KOPT-K1 (cell line): ENCODE results near the gene USE1.

ENCODE experiments used
- H3K27ac ChIP-seq: fragments of 200-600 bp; sonication (generic); 2 replicates; pipeline ENCODE4 v1.5.1; 2016; ENCODE audit warnings: antibody characterized with exemption, mild to moderate bottlenecking, low read depth, low read length; ENCODE audit not compliant: poor library complexity, severe bottlenecking
- H3K36me3 ChIP-seq: fragments of 200-600 bp; sonication (generic); 2 replicates; pipeline ENCODE4 v1.5.1; 2017; ENCODE audit warnings: antibody characterized with exemption, mild to moderate bottlenecking, low read length, moderate library complexity; ENCODE audit not compliant: insufficient read depth
- H3K9me3 ChIP-seq: fragments of 200-600 bp; sonication (generic); 2 replicates; pipeline ENCODE4 v1.5.1; 2017; ENCODE audit warnings: antibody characterized with exemption, low read length, mild to moderate bottlenecking; ENCODE audit not compliant: insufficient read depth, poor library complexity, severe bottlenecking

The USE1 gene

DNA sequence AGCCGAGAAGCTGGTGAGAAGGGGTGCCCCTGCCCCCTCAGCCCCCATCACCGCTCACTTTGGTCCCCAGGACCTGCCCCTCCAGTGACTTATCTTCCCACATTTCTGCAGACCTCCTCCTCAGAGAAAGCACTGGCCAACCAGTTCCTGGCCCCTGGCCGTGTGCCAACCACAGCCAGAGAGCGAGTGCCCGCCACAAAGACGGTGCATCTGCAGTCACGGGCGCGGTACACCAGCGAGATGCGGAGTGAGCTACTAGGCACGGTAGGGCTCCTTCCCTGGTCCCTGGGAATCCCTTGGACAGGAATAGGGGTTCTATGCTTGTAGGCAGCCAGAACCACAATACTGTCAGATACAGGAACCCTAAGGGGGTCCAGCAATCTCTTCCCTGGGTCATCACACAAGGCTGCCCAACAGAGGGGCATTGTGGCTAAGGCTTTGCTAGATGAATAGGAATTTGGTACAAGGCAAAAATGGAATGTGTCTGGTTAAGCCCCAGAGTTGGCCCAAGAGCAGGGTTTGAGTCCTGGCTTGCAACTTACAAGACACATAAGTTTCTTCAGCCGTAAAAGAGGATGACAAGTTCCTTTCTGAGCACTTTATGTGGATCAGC is 1.0 kb downstream of the USE1 start:
- peak overlapping the region; percentile 84 for H3K27ac ChIP-seq
- H3K36me3 ChIP-seq: peaks cover 46% of the 10 kb centered on the region
- no peaks in the 10 kb centered on the region for H3K9me3 ChIP-seq

DNA sequence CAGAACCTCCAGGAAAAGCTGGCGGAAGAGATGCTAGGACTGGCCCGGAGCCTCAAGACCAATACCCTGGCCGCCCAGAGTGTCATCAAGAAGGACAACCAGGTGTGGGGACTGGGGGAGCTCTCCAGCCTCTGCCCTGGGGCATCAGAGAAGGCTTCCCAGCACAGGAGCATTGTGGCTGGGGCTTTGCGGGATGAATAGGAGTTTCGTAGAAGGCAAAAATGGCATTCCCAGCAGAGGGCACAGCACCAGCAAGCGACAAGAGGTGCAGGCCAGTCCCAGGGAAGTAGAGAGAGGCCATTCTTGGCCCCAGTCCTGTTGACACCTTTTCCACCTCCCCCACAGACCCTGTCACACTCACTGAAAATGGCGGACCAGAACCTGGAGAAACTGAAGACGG is 4.1 kb downstream of the USE1 start:
- Histone ChIP-seq H3K36me3 (peaks cover 26% of the 10 kb centered on the region; the same call in 1 of the 2 replicates), H3K9me3 (no peaks in the 10 kb centered on the region), H3K27ac (no peak overlapping the region)

DNA sequence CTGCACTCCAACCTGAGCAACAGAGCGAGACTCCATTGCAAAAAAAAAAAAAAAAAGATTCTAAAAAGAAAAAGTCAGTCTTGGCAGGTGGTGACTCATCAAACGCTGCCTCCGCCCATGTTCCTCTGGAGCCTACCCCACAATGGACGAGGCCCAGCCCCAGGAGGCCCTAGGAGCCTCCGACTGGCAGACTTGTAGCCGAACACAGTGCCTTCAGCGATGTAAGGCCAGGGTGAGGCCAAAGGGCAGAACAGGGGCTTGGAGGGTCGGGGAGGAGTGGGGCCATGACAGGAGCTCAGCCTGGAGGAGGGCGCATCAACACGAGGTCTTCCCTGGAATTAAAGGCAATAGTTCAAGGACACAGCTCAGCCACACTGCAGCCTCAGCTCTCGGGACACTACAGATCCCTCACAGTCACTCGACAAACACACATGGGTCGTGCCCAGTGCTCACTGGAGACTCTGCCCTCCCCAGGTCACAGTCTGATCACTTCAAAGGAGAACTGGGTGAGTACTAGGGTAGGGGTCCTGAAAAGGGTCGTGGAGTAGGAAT is 5.1 kb downstream of the USE1 start:
- Histone ChIP-seq H3K9me3 (no peaks in the 10 kb centered on the region), H3K36me3 (peaks cover 26% of the 10 kb centered on the region; the same call in 1 of the 2 replicates), H3K27ac (no peak overlapping the region)

DNA sequence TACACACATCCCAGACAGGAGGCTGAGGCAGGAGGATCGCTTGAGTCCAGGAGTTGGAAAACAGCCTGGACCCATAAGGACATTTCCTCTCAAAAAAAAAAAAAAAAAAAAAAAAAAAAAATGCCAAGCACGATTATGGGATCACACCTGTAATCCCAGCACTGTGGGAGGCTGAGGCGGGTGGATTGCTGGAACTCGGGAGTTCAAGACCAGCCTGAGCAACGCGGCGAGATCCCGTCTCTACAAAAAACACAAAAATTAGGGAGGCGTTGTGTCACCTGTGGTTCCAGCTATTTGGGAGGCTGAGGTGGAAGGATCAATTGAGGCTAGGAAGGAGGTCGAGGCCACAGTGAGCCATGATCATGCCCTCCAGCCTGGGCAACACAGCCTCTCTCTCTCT is 9.9 kb downstream of the USE1 start:
- Histone ChIP-seq H3K36me3 (peaks cover 5% of the 10 kb centered on the region; the same call in 1 of the 2 replicates), H3K27ac (no peak overlapping the region), H3K9me3 (no peaks in the 10 kb centered on the region)

DNA sequence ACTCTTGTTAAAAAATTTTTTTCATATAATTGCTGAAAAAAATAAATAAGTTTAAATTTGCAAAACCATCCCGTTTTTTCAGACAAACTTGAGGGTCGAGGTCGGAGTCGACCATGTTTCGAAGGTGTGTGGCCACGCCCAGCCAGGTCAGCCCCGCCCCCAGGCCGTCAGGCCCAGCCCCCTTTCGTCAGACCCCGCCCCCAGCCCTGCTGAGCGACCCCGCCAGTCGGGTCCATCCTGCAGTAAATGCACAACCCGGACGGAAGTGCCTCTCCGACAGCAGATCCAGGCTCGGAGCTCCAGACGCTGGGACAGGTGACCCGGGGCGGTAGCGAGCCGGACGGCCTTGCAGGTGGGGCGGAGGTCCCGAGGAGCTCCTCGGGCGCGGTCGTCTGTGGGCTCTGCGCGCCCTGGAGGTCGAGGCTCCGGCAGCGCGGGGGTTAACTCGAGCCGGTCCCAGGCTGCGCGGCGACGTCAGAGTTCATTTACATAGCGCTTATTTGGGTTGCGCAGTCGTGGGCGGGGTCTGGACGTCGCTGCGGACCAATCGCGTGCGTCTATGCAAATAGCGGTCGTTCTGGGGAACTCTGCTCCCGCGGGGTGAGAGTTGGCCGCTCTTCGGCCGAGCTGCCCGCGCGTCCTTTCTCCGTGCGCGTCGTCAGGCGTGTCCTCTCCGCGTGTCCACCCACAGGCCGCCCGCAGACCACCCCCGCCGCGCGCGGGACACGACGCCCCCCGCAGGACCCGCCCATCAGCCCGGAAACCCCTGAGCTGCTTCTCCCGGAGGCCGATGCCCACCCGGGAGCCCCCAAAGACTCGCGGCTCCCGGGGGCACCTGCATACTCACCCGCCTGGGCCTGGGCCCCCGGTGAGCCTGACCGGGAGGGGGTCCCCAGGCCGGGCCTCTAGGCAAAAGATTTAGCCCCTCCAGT is 11.1 kb downstream of the USE1 start, which contains the start of gene OCEL1:
Gene OCEL1 (plus strand): TSS at position 225 of the 932 bp plus-strand sequence. CDS start 22 bp downstream, at position 247.
- H3K9me3 ChIP-seq: no peaks in the 10 kb centered on the region
- peak within 1 kb of the TSS; percentile 48 for H3K27ac ChIP-seq

DNA sequence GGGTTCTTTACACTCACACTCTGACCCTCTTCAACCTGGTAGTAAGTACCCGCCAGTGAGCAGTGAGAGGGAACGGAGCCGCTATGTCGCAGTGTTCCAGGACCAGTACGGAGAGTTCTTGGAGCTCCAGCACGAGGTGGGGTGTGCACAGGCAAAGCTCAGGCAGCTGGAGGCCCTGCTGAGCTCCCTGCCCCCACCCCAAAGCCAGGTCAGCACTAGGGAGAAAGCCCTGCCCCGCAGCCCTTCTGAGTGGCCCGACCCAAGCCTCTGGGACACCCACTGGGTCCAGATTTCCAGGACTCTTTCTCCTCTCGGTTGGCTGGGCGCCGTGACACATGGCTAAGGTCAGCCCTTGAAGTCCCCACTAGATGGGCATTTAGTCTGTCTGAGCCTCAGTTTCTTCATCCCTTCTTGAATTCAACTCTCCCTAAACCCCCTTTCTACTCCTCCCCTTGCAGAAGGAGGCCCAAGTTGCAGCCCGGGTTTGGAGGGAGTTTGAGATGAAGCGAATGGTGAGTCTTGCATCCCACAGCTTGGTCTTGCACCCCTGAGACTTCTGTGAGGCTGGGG is 12.7 kb downstream of the USE1 start:
- H3K36me3 ChIP-seq: peaks cover 27% of the 10 kb centered on the region
- H3K9me3 ChIP-seq: no peaks in the 10 kb centered on the region
- no peak overlapping the region for H3K27ac ChIP-seq

More for the DNA sequence above, 11.1 kb downstream of the USE1 start, which contains the start of gene OCEL1:
- peaks cover 13% of the 10 kb centered on the region; the same call in 1 of the 2 replicates for H3K36me3 ChIP-seq

DNA sequence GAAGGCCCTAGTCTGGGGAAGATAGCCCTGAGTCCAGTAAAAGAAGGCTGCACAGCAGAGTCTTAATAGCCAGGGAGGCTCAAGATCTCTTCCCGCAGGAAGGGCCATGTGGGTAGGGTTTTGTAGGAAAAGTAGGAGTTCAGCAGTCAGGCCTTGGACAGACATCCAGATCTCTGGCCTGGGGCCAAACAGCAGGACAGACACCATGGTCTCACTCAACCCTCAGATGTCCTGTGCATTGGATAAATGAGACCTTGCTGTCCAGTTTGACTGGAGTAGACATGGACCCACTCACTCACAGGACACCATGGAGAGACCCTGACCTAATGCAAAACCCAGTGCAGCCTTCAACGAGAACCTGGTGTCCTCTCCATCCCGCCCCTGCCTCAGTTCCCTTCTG is 14.7 kb downstream of the USE1 start:
- H3K36me3 ChIP-seq: peaks cover 27% of the 10 kb centered on the region
- H3K27ac ChIP-seq: no peak overlapping the region
- H3K9me3 ChIP-seq: no peaks in the 10 kb centered on the region

DNA sequence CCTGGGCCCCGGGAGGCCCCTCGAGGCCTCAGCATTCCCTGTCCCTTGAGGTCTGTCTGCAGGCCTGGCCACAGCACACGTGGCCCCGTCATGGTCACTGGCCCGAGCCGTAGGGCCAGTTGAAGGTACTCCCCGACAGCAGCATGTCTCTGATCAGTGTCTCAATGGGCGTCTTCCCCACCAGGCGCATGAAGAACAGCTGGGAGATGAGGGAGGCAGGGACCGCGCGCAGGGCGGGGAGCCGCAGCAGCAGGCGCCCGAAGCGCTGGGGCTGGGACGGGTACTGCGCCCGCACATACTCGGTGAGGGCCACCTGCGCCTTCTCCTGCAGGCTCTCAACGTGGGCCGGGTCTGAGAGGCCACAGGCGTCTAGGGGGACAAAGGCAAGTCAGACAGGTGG is 17.1 kb downstream of the USE1 start:
- peaks cover 27% of the 10 kb centered on the region for H3K36me3 ChIP-seq
- H3K27ac ChIP-seq: no peak overlapping the region
- no peaks in the 10 kb centered on the region for H3K9me3 ChIP-seq

DNA sequence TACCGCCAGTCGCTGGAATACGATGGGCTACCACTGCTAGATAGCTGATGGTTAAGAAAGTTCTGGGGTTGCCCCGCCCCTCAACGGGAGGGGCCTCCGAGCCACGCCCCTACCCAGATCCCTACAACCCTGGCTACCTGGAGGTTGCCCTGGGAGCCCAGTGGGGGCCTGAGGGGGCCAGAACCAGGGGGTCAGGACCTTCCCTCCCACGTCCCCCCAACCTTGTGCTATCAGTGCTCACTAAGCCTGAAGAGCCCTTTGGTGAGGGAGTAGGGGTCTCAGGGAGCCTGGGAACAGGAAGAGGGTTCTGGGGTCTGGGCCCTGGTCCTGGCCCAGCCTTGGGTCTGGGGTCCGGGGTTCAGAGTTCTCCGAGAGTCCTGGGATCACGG is 19.7 kb downstream of the USE1 start:
- Histone ChIP-seq H3K36me3 (peaks cover 23% of the 10 kb centered on the region), H3K27ac (peak overlapping the region; percentile 57)

DNA sequence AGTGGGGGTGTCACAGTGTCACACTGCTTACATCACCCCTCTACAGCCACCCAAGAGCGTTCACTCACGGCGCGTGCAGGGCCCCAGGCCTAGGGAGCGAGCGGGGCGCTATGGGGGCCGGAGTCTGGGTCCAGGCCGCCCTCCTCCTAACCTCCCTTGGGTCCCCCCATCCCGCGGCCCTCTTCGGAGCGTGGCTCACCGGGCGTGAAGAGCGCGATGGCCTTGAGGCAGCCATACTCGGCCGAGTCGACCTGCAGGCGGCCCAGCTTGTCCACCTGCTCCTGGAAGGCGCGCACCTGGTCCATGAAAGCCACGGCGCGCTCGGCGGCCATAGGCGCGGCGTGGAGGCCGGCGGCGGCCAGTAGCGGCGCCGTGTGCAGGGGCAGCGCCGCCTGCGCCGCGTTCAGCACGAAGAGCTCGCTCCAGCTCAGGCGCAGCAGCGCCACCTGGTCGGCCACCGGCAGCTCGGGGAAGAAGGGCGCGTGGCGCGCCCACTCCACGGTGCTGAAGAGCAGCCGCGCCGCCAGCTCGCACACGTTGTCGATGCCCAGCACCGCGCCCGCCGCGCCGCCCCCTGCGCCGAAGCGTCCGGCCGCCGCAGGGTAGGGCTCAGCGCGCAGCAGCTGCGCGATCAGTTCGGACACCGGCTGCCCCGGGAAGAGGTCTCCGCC is 20.3 kb downstream of the USE1 start:
- H3K27ac ChIP-seq: peak overlapping the region; percentile 57
- H3K9me3 ChIP-seq: no peaks in the 10 kb centered on the region
- H3K36me3 ChIP-seq: peaks cover 19% of the 10 kb centered on the region

More for the DNA sequence above, 19.7 kb downstream of the USE1 start:
- H3K9me3 ChIP-seq: no peaks in the 10 kb centered on the region

DNA sequence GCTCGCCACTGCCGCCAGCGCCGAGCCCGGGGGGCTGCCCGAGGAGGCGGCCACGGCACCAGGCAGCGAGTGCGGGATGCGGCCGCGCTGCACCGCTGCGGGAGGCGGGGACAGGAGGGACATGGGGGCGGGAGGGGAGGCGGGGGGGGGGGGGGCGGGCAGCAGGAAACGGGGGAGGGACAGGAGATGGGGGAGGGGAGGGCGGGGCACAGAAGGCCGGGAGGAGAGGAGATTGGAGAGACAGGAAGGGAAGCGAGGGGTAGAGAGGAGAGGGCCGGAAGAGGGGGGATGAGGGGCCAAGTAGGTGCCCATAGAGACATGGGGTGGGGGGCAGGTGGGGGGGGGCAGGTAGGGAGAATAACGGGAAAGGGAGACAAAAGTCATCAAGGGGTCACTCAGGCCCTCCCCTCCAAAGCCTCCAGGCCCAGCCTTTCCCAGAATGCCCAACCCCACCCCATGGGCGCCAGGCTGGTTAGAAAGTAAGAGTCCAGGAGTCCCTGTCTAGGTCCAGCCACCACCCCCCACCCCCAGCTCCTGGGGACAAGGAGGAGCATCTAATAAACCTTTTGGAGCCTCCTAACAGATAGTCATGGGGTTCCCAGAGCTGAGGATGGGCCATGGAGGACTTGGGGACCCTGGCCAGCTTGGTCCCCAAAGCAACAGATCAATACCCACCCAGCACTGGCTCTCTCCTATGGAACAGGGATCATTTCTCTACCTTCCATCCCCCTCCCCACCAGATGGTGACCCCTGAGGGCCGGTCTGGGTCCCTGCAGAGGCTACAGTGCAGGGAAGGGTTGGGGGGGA is 21.0 kb downstream of the USE1 start:
- peaks cover 15% of the 10 kb centered on the region for H3K36me3 ChIP-seq
- H3K9me3 ChIP-seq: no peaks in the 10 kb centered on the region
- peak overlapping the region; percentile 57 for H3K27ac ChIP-seq

DNA sequence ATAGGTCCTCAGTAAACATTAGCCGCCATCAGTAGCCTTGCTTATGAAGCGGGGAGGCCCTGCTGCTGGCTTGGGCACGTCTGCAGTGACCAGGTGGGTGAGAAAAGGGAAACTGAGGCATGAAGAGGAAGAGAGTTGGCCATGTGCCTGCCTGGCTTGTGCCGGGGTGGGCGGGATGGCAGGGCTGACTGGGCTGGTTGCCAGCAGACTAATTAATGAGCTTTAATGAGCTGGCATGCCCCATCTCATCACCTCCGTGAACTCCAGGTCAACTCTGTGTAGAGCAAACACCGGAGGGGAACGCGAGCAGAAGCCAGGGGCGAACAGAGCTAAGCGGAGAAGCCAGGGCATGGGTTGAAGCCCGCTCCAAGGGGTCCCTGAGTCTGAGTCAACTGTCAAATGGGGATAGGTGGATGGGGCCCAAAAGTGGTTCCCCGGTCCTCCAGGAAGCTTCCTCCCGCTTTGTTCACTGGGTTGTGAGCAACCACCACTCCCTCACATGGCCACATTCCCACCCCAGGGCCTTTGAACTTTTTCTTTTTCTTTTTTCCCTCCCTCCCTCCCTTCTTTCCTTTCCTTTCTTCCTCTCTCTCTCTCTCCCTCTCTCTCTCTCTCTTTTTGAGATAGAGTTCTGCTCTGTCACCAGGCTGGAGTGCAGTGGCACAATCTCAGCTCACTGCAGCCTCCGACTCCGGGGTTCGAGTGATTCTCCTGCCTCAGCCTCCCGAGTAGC is 21.8 kb downstream of the USE1 start:
- Histone ChIP-seq H3K27ac (no peak overlapping the region), H3K9me3 (no peaks in the 10 kb centered on the region), H3K36me3 (peaks cover 7% of the 10 kb centered on the region)
